SK-N-SH treated with all-trans-retinoic acid at 6 μM for 48 hours (cell line): ENCODE measurements around the gene GNAS.

Source experiments
- OSR1 ChIP-seq: fragments of 250-450 bp; sonication (Bioruptor Pico); IDR thresholded peaks from 2 replicates; pipeline ENCODE4 v1.8.0; 2022; ENCODE audit warnings: moderate library complexity, mild to moderate bottlenecking, inconsistent platforms
- PATZ1 ChIP-seq: fragments of 250-450 bp; sonication (Bioruptor Pico); IDR thresholded peaks from 2 replicates; pipeline ENCODE4 v1.8.0; 2020; ENCODE audit warnings: mild to moderate bottlenecking, moderate library complexity, borderline replicate concordance

- TF ChIP-seq OSR1 (CRISPR knock-in tag) (no peak), PATZ1 (CRISPR knock-in tag) (no peak)
Measured at GRCh38 chr20:58891086-58891717, 38.7 kb downstream of the GNAS start.
